Natural killer cell (primary cell): Measurements from ENCODE around the gene LMAN1L. TPM values are rescaled to one million over a fixed set of nuclear protein-coding genes. Genes with fewer than 3 reads are reported as not detected.
A peak's percentile ranks its signal among the peaks of the same experiment; 100 is the strongest.

Source experiments
- ATAC-seq, 3 donors: fragments of 150-1000 bp in 2 of 3; fragments of 200-7000 bp in 1 of 3; cut with Tn5 transposase; 1 replicate in 1 of 3; 2 replicates in 2 of 3; pipeline ENCODE4 v1.10.0; 2021; ENCODE audit warnings: mild to moderate bottlenecking in 2 of 3, moderate library complexity in 2 of 3
- DNase-seq, 2 donors: peaks; one replicate each; pipeline versions ENCODE4 v3.0.0 to v3.0.0-alpha.2; 2013 to 2021; ENCODE audit warnings: mixed read lengths in 1 of 2
- H3K27ac ChIP-seq: one replicate; pipeline ENCODE4 v1.5.1; 2013; ENCODE audit warnings: mild to moderate bottlenecking, low read length
- H3K27me3 ChIP-seq: one replicate; pipeline ENCODE4 v1.6.1; 2013; ENCODE audit warnings: low read length; ENCODE audit not compliant: control insufficient read depth, insufficient read depth
- H3K36me3 ChIP-seq: one replicate; pipeline ENCODE4 v1.6.1; 2013; ENCODE audit warnings: low read length; ENCODE audit not compliant: control insufficient read depth, insufficient read depth
- H3K4me1 ChIP-seq: one replicate; pipeline ENCODE4 v1.6.1; 2013; ENCODE audit warnings: low read length; ENCODE audit not compliant: control insufficient read depth, insufficient read depth
- H3K4me3 ChIP-seq: one replicate; pipeline ENCODE4 v1.5.1; 2013; ENCODE audit warnings: low read length
- H3K9me3 ChIP-seq: one replicate; pipeline ENCODE4 v1.6.1; 2013; ENCODE audit warnings: low read length; ENCODE audit not compliant: control insufficient read depth, insufficient read depth
- H3K27ac Mint-ChIP-seq, 2 donors: one replicate each; pipeline ENCODE4 v1.8.0; 2022; ENCODE audit warnings: mild to moderate bottlenecking in 2 of 2, mixed read lengths in 2 of 2, moderate library complexity in 1 of 2
- H3K27me3 Mint-ChIP-seq, 2 donors: one replicate each; pipeline ENCODE4 v1.8.0; 2022; ENCODE audit warnings: low read depth in 2 of 2, mixed read lengths in 2 of 2
- H3K36me3 Mint-ChIP-seq: one replicate; pipeline ENCODE4 v1.8.0; 2022; ENCODE audit warnings: mixed read lengths
- H3K4me1 Mint-ChIP-seq, 2 donors: one replicate each; pipeline ENCODE4 v1.8.0; 2022; ENCODE audit warnings: mixed read lengths in 2 of 2
- H3K4me3 Mint-ChIP-seq: one replicate; pipeline ENCODE4 v1.8.0; 2022; ENCODE audit warnings: mild to moderate bottlenecking, moderate library complexity, mixed read lengths
- H3K9me3 Mint-ChIP-seq, 2 donors: one replicate each; pipeline ENCODE4 v1.8.0; 2022; ENCODE audit warnings: mixed read lengths in 2 of 2
- WGBS: methylation state at CpG from one replicate; pipeline ENCODE4 v1.1.7; 2013; ENCODE audit warnings: missing lambda C conversion rate; ENCODE audit not compliant: insufficient coverage; 5-methylcytosine and 5-hydroxymethylcytosine counted together
- intact Hi-C: fragments of 100-400 bp; cut with micrococcal nuclease; formaldehyde crosslinking; loops from one replicate; pipeline ENCODE4 v1.14.2; 2022
- total RNA-seq, 4 donors: library from RNA; stranded (reverse); fragments of 120-200 nt in 1 of 4; gene quantifications; one replicate each; pipeline versions ENCODE4 v1.2.3 to v1.2.4, GENCODE V29; 2013 to 2022
- TF ChIP-seq, protein P1 (sequence below): fragments of 200-600 bp; IDR thresholded peaks from one replicate; pipeline ENCODE4 v1.8.0; 2022; ENCODE audit warnings: antibody characterized with exemption

Gene LMAN1L
- total RNA-seq, 3 donors from 2014 or later (not counting 1 experiment from before 2014, with no cell fraction given) = 0.72 to 1.1 (median 0.94) TPM

DNA sequence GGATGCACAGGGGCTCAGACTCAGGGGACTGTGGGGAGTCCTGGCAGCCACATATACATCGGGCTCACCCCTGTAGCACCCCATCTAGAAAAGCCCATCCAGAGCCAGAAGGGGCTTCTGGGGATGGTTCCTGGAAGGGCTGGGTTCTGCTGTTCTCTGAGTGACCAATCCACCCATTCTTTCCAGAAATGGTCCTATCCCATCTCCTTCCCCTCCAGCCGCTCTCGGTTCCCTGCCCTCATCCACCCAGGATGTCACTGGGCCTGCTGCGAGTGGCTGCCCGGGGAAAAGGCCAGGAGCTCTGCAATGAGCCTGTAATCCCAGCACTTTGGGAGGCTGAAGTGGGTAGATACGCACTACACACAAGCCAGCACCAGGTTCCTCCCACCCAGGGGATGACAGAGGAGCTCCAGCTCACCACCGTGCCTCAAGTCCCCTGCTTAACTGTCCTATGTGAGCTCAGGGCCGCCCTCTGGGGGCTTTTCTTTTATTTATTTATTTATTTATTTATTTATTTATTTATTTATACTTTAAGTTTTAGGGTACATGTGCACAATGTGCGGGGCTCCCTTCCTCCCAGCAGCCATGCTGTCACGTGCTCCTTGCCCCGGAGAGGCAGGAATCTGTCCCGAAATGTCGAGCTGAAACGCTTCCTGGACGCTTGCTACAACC lies 44.4 kb upstream of the LMAN1L start:
- WGBS = 50% methylated on average over 13 of the region's 15 CpGs

DNA sequence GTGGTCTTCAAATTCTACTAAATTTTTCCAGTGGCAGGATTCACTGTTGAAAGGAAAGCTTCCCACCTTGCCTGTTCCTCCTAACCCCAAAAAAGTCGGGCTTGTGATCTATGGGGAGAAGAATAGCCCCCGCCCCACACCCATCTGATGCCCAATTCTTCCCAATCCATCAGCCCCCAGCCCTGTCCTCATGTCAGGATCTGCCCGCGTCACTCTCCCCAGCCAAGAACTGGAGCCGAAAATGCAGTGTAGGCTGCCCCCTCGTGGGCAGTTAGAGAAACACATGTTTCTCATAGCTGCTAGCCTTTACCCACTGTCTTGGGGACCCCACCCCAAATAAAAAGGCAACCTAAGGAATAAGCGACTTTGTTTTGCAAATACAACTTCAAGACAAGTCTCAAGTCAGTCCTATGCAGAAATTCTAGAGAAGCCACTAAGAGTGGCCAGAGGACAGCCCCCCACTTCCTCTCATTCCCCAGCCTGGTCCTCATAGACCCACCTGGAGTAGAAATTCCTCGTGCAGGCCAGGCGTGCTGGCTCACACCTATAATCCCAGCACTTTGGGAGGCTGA lies 43.8 kb upstream of the LMAN1L start:
- Mint-ChIP-seq H3K27ac (peak overlapping the region in 1 of 2 donors; percentile 35), H3K36me3 (no peaks in the 10 kb centered on the region), H3K4me3 (no peak overlapping the region), H3K4me1 (peaks cover 6 to 11% of the 10 kb centered on the region in 2 donors), H3K27me3 (peaks cover 7 to 11% of the 10 kb centered on the region in 2 donors), H3K9me3 (no peaks in the 10 kb centered on the region)
- DNase-seq (peak; percentile 53 to 80), ATAC-seq (peak; percentile 60 to 68 (median 65))
- WGBS = 6% methylated on average over 9 of the region's 9 CpGs
- Histone ChIP-seq H3K36me3 (no peaks in the 10 kb centered on the region), H3K27ac (no peak overlapping the region), H3K4me1 (peaks cover 26% of the 10 kb centered on the region), H3K27me3 (no peaks in the 10 kb centered on the region), H3K9me3 (no peaks in the 10 kb centered on the region), H3K4me3 (no peak overlapping the region)
- TF ChIP-seq, protein P1, sequence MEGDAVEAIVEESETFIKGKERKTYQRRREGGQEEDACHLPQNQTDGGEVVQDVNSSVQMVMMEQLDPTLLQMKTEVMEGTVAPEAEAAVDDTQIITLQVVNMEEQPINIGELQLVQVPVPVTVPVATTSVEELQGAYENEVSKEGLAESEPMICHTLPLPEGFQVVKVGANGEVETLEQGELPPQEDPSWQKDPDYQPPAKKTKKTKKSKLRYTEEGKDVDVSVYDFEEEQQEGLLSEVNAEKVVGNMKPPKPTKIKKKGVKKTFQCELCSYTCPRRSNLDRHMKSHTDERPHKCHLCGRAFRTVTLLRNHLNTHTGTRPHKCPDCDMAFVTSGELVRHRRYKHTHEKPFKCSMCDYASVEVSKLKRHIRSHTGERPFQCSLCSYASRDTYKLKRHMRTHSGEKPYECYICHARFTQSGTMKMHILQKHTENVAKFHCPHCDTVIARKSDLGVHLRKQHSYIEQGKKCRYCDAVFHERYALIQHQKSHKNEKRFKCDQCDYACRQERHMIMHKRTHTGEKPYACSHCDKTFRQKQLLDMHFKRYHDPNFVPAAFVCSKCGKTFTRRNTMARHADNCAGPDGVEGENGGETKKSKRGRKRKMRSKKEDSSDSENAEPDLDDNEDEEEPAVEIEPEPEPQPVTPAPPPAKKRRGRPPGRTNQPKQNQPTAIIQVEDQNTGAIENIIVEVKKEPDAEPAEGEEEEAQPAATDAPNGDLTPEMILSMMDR = peak; percentile 82
- intact Hi-C loops = loop anchor here (1.0 to 2.0 kb wide), 2 partner anchors 134 to 394 kb away; no protein-coding TSS in a partner anchor

More for the DNA sequence above, 44.4 kb upstream of the LMAN1L start:
- peaks cover 7 to 11% of the 10 kb centered on the region in 2 donors for H3K27me3 Mint-ChIP-seq
- Histone ChIP-seq H3K27me3 (no peaks in the 10 kb centered on the region), H3K27ac (no peak overlapping the region), H3K4me3 (no peak overlapping the region), H3K9me3 (no peaks in the 10 kb centered on the region), H3K4me1 (peaks cover 19% of the 10 kb centered on the region), H3K36me3 (no peaks in the 10 kb centered on the region)
- no peak for ATAC-seq
- H3K27ac Mint-ChIP-seq = peak overlapping the region in 1 of 2 donors; percentile 35
- TF ChIP-seq, protein P1 = no peak
- H3K4me3 Mint-ChIP-seq = no peak overlapping the region
- no peaks in the 10 kb centered on the region for H3K36me3 Mint-ChIP-seq
- H3K4me1 Mint-ChIP-seq = peaks cover 6 to 11% of the 10 kb centered on the region in 2 donors
- intact Hi-C loops = loop anchor here (2.0 kb wide), 1 partner anchor 393 kb away; no protein-coding TSS in a partner anchor
- H3K9me3 Mint-ChIP-seq = no peaks in the 10 kb centered on the region
- DNase-seq = no peak

DNA sequence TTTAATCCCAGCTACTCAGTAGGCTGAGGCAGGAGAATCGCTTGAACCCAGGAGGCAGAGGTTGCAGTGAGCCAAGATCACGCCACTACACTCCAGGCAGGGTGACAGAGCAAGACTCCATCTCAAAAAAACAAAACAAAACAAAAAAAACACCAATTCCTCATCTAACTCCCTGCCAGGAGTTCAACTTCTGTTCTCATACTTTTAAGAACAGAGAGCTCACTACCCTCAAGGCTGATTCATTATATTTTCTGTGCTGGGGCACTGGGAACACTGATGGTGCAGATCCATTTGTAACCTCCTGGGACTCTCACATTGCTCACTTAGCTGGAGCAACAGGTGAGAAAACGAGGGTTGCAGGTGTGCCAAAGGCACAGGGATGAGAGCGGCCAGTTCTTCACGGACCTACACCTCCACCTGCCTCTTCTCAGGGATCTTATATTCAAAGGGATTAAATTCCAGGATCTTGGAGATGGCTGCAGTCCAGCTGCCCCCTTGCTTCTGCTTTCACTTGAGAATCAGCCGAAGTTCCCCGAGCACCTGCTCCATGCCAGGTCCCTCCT lies 43.1 kb upstream of the LMAN1L start:
- Mint-ChIP-seq H3K36me3 (no peaks in the 10 kb centered on the region), H3K27ac (no peak overlapping the region), H3K4me1 (peaks cover 6 to 11% of the 10 kb centered on the region in 2 donors), H3K9me3 (no peaks in the 10 kb centered on the region), H3K27me3 (peaks cover 7 to 11% of the 10 kb centered on the region in 2 donors), H3K4me3 (no peak overlapping the region)
- Histone ChIP-seq H3K27me3 (no peaks in the 10 kb centered on the region), H3K9me3 (no peaks in the 10 kb centered on the region), H3K4me1 (peaks cover 28% of the 10 kb centered on the region), H3K27ac (no peak overlapping the region), H3K4me3 (no peak overlapping the region), H3K36me3 (no peaks in the 10 kb centered on the region)
- no peak for ATAC-seq
- TF ChIP-seq, protein P1 = no peak
- 69% methylated on average over 7 of the region's 7 CpGs for WGBS
- intact Hi-C loops = loop anchor here (1.0 to 2.0 kb wide), 2 partner anchors 134 to 395 kb away; no protein-coding TSS in a partner anchor
- no peak for DNase-seq
